GM19324 (cell line): ENCODE results near the gene FHL1.
"Not testable (repeated sequence)": the region's sequence is repeated elsewhere in the genome, so short reads cannot be mapped to it uniquely, and the experiment has no call there.

Experiments
- ATAC-seq: cut with Tn5 transposase; IDR thresholded peaks from one replicate; pipeline ENCODE4 v1.9.1; 2021; ENCODE audit warnings: mild to moderate bottlenecking, moderate library complexity; ENCODE audit not compliant: unreplicated experiment, low FRiP score

Gene FHL1

DNA sequence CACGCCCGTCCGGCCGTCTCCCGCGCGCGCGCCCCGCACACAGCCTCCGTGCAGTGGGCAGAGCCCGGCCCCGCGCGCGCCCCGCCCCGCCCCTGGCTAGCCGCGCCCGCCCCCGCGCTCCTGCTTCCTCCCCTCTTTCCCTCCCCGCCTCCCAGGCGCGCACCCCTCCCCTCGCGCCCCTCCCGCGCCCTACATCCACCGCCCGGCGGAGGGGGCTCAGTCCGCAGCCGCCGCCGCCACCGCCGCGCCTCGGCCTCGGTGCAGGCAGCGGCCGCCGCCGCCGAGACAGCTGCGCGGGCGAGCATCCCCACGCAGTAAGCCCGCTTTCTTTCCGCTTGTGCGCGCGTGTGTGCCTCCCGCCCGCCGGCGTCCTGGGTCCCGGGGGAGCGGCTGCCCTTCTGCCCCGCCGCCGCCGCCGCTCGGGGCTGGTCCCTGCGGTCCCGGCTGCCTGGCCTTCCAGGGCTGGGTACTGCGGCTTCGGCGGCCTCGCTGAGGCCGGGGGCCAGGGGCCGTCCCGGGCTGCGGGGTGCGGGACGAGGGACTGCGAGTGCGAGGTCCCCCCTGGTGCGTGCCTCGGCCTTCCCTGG is at the start of gene FHL1:
TSS of gene FHL1 (plus strand) at position 219 of the 587 bp plus-strand sequence.
- no peak for ATAC-seq

DNA sequence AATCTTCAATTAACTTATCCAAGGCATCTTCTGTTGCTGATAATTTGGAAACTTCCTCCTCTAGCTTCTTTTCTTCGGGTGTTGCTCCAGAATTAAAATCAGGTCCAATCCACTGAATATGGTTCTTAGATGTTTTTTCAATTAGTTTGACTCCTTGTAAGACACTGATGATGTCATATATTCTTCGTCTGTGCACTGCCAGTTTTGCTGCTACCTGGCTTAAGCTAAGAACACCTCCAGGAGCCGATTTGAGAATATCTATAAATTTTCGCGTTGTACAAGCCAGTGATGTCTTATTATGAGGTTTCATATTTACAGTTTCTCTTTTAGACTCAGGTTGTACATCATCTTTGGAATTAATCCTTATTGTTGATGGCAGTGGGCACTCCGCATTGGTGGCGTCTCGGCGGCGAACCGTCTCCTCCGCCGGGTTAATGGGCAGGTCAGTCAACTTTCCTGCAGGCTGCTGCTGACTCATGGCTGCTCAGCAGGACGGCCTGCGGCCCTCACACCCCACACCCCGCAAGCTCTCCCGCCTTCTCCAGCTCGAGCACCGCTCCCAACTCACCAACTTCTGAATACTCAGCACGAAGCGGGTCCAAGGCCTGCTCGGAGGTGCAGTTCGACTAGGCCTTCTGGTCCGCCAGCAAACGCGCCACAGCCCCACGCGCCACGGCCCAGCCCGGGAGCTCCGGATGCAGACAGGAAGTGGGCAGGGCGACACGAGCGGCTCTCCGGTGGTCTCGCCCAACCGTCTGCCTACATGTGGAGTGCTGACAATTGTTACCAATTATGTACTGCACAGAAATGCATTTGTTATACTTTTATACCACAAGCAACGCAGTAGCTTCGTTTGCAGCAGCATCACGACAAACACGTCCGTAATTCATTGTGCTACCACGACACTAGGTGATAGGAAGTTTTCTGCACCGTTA is 49.2 kb upstream of the FHL1 start:
- no peak for ATAC-seq

- no peak for ATAC-seq
Observed at GRCh38 chrX:136104936-136105335, 42.4 kb upstream of the FHL1 start.

GRCh38 chrX:136106920-136107528 is 40.3 kb upstream of the FHL1 start:
- no peak for ATAC-seq

- ATAC-seq: not testable (repeated sequence)
Observed at GRCh38 chrX:136108905-136109304, 38.4 kb upstream of the FHL1 start.

- ATAC-seq: no peak
Observed at GRCh38 chrX:136112286-136112685, 35.0 kb upstream of the FHL1 start.

- no peak for ATAC-seq
Observed at GRCh38 chrX:136112778-136113177, 34.6 kb upstream of the FHL1 start.

DNA sequence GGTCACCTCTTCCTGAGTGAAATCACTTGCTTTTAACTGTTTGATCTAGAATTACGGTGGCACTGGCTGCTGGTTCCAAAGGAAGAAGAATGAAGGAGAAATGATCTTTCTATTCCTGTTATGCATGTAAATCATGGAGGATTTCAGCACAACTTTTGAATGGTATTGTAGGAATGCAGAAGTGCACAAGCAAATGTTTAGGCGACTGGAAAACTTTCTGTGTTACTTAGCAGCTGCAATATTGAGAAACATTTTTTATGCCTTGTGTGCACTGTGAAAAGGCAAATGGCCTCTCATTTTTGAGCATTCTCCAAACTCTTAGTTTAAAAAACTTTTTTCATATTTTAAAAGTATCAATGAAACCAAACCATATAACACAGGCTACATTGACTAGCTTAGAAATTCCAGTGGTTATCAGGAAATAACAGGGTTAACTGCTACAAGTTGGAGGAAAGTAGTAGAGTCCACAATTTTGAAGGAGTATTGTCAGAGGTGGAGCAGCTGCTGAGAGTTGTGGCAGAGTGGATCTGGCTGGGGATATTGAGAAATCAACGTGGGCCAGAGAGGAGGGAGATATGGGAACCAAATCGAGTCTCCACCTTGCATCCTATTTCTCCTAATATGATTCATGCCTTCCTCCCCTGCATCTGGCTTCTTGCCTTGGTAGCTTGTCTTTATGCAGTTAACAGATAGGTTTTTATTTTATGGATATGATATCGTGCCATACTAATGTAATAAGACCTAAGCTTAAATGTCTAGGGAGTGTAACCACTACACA is 32.0 kb upstream of the FHL1 start:
- ATAC-seq: no peak

GRCh38 chrX:136115904-136116297 is 31.4 kb upstream of the FHL1 start:
- ATAC-seq: no peak

DNA sequence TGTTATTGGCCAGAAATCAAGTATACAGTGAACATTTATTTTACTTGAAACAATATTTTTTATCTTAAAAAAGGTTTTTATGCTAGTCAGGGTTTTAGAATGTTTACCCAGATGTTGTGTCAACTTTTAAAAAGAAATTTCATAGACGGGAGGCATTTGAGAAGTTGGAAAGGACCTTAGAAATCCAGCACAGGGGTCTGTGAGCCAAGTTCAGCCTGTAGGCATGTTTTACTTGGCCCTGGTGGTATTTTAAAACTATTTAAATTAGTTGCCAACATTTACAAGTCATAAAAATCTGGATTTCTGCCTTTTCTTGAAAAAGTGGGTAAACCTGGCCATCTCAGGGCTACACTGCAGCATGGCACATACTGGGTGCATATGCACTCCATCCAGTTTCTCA is 25.5 kb upstream of the FHL1 start:
- ATAC-seq: no peak

DNA sequence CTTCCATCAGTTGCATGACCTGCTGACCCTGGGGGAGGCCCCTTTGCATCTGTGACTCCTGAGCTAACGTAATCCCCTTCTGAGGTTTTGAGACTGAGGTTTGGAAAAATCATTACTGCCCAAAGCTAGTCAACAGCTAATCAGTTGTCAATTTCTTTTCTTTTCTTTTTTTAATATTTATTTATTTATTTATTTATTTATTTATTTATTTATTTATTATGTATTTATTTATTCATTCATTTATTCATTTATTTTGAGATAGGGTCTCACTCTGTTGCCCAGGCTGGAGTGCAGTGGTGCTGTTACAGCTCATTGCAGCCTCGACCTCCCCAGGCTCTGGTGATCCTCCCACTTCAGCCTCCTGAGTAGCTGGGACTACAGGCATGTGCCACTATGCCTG is 25.1 kb upstream of the FHL1 start:
- ATAC-seq: no peak

DNA sequence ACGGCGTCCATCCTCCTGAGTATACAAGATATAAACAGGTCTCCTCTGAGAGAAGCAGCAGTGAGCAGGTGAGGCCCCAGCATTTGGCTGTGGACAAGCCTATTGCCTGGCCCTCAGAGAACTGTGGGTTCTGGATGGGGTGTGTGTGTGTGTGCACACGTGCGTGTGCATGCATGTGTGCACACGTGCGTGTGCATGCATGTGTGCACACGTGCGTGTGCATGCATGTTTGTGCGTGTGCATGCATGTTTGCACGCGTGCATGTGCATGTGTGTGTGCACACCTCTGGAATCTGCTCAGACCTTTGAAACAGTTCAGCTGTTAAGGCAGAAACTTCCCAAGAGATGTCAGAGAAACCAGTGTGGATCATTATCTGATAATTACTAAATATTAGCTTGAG is 22.2 kb upstream of the FHL1 start:
- no peak for ATAC-seq

DNA sequence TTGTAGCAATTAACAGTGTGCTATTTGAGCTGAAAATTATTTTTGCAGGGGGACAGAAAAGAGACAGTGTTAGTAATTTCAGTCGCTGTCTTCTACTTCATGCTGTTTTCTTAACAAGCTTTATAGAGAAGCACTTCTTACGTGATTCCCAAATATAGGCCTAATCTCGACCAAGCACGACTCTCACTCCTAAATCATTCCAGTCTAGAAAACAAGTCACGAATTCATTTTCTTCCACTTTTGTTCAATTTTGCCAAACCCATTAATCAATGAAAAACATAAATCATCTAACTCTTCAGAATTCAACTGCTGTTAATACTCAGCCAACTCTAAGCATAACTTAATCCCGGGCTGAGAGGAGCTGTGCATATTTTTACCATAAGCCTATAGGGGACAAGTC is 21.0 kb upstream of the FHL1 start:
- no peak for ATAC-seq

DNA sequence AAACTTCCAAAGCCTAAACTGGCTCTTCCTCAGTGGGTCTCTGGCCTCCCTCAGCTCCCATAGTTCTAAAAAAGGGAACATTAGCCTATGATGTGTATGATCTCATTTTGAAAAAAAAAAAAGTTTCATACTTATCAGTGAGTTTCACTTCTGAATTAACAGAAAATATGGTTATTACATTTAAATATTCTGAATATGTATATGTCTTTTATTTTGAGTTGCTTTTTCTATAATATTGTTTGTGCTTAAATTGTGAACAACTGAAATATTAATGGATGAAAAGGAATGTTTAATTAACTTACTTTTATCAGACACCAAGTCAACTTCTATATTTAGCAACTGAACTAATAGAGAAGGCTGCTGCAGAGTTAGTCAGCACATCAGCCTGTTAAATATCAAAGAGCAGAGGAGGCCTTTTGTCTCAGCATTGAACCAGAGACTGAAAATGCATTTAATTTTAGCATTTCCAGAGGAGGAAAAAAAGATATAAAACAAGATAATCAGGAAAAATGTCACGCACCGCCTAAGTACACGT is 20.4 kb upstream of the FHL1 start:
- ATAC-seq: no peak

DNA sequence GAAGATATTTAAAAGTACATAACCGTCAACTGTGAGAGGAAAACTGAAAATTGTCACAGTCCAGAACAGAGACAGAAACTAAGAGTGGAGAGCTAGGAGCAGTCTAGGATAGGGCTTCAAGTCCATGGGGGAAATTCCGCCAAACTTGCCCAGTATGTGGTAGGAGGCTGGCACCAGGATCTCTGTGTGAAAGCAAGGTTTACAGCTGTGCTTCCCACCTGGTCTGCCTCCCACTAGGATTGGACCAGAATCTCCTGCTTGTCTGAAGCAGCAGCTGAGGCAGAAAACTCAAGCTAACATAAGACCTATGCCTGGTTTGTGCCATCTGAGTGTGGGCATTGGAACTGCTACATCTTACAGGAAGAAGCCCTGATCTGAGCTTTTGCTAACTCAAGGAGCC is 18.6 kb upstream of the FHL1 start:
- ATAC-seq: no peak

DNA sequence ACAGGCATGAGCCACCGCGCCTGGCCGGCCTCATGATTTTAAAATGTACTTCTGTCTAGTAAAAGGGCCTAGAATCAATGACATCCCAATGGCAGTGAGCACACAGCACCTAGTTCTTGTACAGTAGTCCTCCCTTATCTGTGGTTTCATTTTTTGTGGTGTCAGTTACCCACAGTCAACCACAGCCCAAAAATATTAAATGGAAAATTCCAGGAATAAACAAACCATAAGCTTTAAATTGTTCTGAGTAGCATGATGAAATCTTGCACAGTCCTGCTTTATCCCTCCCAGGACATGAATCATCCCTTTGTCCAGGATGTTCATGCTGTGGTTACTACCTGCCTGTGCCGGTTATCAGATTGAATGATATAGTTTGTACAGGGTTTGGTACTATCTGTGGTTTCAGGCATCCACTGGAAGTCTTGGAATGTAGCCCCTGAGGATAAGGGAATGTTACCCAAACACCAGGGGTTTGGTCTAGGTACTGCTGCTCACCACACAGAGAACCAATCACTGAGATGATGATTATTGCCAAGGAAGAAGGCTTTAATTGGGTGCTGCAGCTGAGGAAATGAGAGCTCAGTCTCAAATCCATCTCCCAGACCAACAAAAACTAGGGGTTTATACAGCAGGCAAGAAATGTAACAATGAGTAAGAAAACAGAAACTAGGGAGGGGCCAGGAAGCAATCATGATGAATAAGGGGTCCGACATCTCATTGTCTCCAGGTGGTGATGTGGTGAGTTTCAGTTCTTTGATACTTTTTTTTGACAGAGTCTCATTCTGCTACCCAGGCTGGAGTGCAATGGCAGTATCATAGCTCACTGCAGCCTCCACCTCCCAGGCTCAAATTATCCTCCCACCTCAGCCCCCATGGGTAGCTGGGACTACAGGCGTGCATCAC is 16.2 kb upstream of the FHL1 start:
- ATAC-seq: no peak

- ATAC-seq: no peak
Observed at GRCh38 chrX:136138939-136139338, 8.4 kb upstream of the FHL1 start.

DNA sequence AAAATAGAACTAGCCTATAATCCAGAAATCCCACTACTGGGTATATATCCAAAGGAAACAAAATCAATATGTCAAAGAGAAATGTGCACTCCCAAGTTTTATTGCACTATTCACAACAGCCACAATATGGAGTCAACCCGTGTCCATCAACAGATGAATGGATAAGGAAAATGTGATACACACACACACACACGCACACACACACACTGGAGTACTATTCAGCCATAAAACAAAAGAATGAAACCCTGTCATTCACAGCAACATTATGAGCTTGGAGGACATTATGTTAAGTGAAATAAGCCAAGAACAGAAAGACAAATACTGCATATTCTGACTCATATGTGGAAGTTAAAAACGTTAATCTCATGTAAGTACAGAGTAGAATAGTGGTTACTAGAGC is 5.8 kb upstream of the FHL1 start:
- ATAC-seq: no peak

GRCh38 chrX:136142592-136142991 is 4.7 kb upstream of the FHL1 start:
- ATAC-seq: no peak

DNA sequence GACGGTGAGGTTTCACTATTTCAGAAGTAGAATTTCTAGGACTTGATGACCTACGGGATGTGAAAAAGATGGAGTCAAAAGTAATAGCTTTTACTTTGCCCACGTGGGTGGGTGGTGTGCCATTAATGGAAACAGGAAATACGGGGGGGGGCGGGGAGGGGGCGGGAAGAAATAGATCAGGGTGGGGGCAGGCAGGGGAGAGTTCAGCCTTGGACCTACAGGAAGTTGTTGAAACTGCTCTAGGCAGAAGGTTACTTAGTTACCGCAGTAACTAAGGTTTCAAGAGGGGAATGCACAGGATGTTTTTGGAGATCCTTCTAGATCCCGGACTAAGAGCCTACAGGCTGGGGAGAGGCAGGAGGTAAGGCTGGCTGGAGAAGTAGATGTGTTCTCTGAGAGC is 3.6 kb upstream of the FHL1 start:
- no peak for ATAC-seq
